ENCODE data around the gene LRRC42. TPM values are rescaled to one million over a fixed set of nuclear protein-coding genes. Genes with fewer than 3 reads are reported as not detected.
A peak's percentile ranks its signal among the peaks of the same experiment; 100 is the strongest.

Gene LRRC42
- total and polyA plus RNA-seq, 9 of the 15 experiments (the other 6 are each of a cell fraction or from before 2014, with no cell fraction given): 17.3 to 51.9 (median 35.5) TPM

- TF ChIP-seq PCBP1 (IDR thresholded peaks at IDR 0.05; ENCODE audit: low read depth, low read length, poor library complexity, severe bottlenecking): peak; percentile 66
- TF ChIP-seq CBX5 (IDR thresholded peaks at IDR 0.05; ENCODE audit: borderline replicate concordance, low read depth): no peak
- no peak for TF ChIP-seq SMAD1 (IDR thresholded peaks at IDR 0.05; ENCODE audit: low read depth, low read length, partially characterized antibody)
- no peak for TF ChIP-seq ZNF395 (CRISPR knock-in tag; IDR thresholded peaks at IDR 0.05)
- no peak for TF ChIP-seq ZC3H11A (IDR thresholded peaks at IDR 0.05; ENCODE audit: low read depth, low read length)
- 0 out of 2 replicates have a peak, but pooled peaks have one; percentile 7 for TF ChIP-seq DPF2 (IDR thresholded peaks at IDR 0.05)
- TF ChIP-seq EZH2 (IDR thresholded peaks at IDR 0.05; ENCODE audit: borderline replicate concordance, low read depth, low read length): no peak
- TF ChIP-seq MLX (CRISPR knock-in tag; conservative IDR thresholded peaks at IDR 0.05): no peak
- TF ChIP-seq ZNF75A (CRISPR knock-in tag; IDR thresholded peaks at IDR 0.05): no peak
- no peak for TF ChIP-seq NR3C1 (CRISPR knock-in tag; IDR thresholded peaks at IDR 0.05)
- TF ChIP-seq TBP (optimal IDR thresholded peaks at IDR 0.05; ENCODE audit: low read depth, low read length): peak; percentile 60
- peak; percentile 53; the same call in 1 of the 2 replicates for TF ChIP-seq ZEB2 (IDR thresholded peaks at IDR 0.05)
- TF ChIP-seq ZNF165 (CRISPR knock-in tag; IDR thresholded peaks at IDR 0.05; ENCODE audit: borderline replicate concordance): no peak
- TF ChIP-seq ZNF431 (CRISPR knock-in tag; IDR thresholded peaks at IDR 0.05): no peak
- no peak for TF ChIP-seq NFYB (IDR thresholded peaks at IDR 0.05; ENCODE audit: extremely low read depth, insufficient read length)
- TF ChIP-seq MEF2A (IDR thresholded peaks at IDR 0.05; ENCODE audit: control insufficient read depth, low read depth, low read length): no peak
- TF ChIP-seq COPS2 (conservative IDR thresholded peaks at IDR 0.05): no peak
- TF ChIP-seq ARID4B (CRISPR knock-in tag; IDR thresholded peaks at IDR 0.05): no peak; the same call in 1 of the 2 replicates
- TF ChIP-seq E2F4 (CRISPR knock-in tag; IDR thresholded peaks at IDR 0.05; ENCODE audit: low read depth): peak; percentile 70; the same call in 1 of the 2 replicates
These were observed 508 bp upstream of the LRRC42 start, which contains the start of gene IFT25 (continued) for GRCh38 chr1:53945433-53946251.

Measured in K562 (cell line).